SK-N-SH (cell line): ENCODE measurements around the gene ABLIM2. TPM values are rescaled to one million over a fixed set of nuclear protein-coding genes. Genes with fewer than 3 reads are reported as not detected.

Source experiments
- CTCF ChIA-PET: fragments of 300-600, 350-600 bp; formaldehyde crosslinking; extraction: SDS; loops from one replicate; lab custom pipeline; 2021; lab: Yijun Ruan, JAX
- POLR2A ChIA-PET: fragments of 350-600 bp; sonication (Branson Sonifier 250); formaldehyde crosslinking; extraction: SDS; loops from one replicate; lab custom pipeline; 2020; ENCODE audit warnings: antibody characterized with exemption, inconsistent platforms; lab: Yijun Ruan, JAX
- DNase-seq: peaks from one replicate; pipeline ENCODE4 v3.0.0; 2012
- H2AFZ ChIP-seq: fragments of 200-600 bp; sonication (generic); 2 replicates; pipeline ENCODE4 v1.8.1; 2016; ENCODE audit warnings: antibody characterized with exemption, mild to moderate bottlenecking, low read depth
- H3F3A ChIP-seq: fragments of 200-600 bp; sonication (generic); replicated peaks from 2 replicates; pipeline ENCODE3; 2016; ENCODE audit warnings: antibody characterized with exemption, mild to moderate bottlenecking; ENCODE audit not compliant: insufficient read depth
- H3K27ac ChIP-seq, 2 experiments: fragments of 200-500 bp in 1 of 2; fragments of 200-600 bp in 1 of 2; sonication (Bioruptor generic) in 1 of 2; sonication (generic), shearing (Covaris generic) in 1 of 2; 2 replicates each; pipeline versions ENCODE4 v1.5.1 to v1.6.1; 2014 to 2016; ENCODE audit warnings: low read depth in 2 of 2, inconsistent platforms in 1 of 2, low read length in 1 of 2, mild to moderate bottlenecking in 1 of 2, mixed read lengths in 1 of 2
- H3K27me3 ChIP-seq: fragments of 200-600 bp; sonication (generic), shearing (Covaris generic); 2 replicates; pipeline ENCODE4 v1.6.1; 2016; ENCODE audit warnings: mixed run types; ENCODE audit not compliant: insufficient read depth
- H3K36me3 ChIP-seq, 2 experiments: fragments of 200-500 bp in 1 of 2; fragments of 200-600 bp in 1 of 2; sonication (Bioruptor generic) in 1 of 2; sonication (generic) in 1 of 2; replicated peaks in 1 of 2; 2 replicates each; pipeline versions ENCODE3 to v1.5.1; 2014 to 2016; ENCODE audit warnings: low read length in 1 of 2, mild to moderate bottlenecking in 1 of 2; ENCODE audit not compliant: insufficient read depth in 2 of 2, control insufficient read depth in 1 of 2
- H3K4me1 ChIP-seq, 2 experiments: fragments of 200-500 bp in 1 of 2; fragments of 200-600 bp in 1 of 2; sonication (Bioruptor generic) in 1 of 2; sonication (generic), shearing (Covaris generic) in 1 of 2; 2 replicates each; pipeline versions ENCODE4 v1.5.1 to v1.6.1; 2014 to 2016; ENCODE audit warnings: low read depth in 1 of 2, low read length in 1 of 2, mixed run types in 1 of 2; ENCODE audit not compliant: insufficient read depth in 2 of 2, control insufficient read depth in 1 of 2
- H3K4me2 ChIP-seq: fragments of 200-600 bp; sonication (generic), shearing (Covaris generic); 2 replicates; pipeline ENCODE4 v1.6.1; 2017; ENCODE audit warnings: mixed run types
- H3K4me3 ChIP-seq, 2 experiments: fragments of 200-500 bp in 1 of 2; fragments of 200-600 bp in 1 of 2; sonication (Bioruptor generic) in 1 of 2; sonication (generic), shearing (Covaris generic) in 1 of 2; 2 replicates each; pipeline versions ENCODE4 v1.5.1 to v1.8.1; 2014 to 2016; ENCODE audit warnings: low read depth in 2 of 2, inconsistent platforms in 1 of 2, low read length in 1 of 2, mild to moderate bottlenecking in 1 of 2, mixed read lengths in 1 of 2, moderate library complexity in 1 of 2
- H3K79me2 ChIP-seq: fragments of 200-600 bp; sonication (generic); 2 replicates; pipeline ENCODE4 v1.8.1; 2017; ENCODE audit warnings: mild to moderate bottlenecking; ENCODE audit not compliant: insufficient read depth
- H3K9ac ChIP-seq: fragments of 200-600 bp; sonication (generic); 2 replicates; pipeline ENCODE4 v1.6.1; 2017; ENCODE audit warnings: mixed run types
- H3K9me2 ChIP-seq: fragments of 200-600 bp; sonication (generic); 2 replicates; pipeline ENCODE4 v1.6.1; 2017; ENCODE audit warnings: mixed run types
- H3K9me3 ChIP-seq: fragments of 200-600 bp; sonication (generic); 2 replicates; pipeline ENCODE4 v1.6.1; 2017; ENCODE audit warnings: mixed run types, mild to moderate bottlenecking, moderate library complexity
- H4K20me1 ChIP-seq: fragments of 200-600 bp; sonication (generic); 2 replicates; pipeline ENCODE4 v1.6.1; 2017; ENCODE audit warnings: mild to moderate bottlenecking, mixed run types; ENCODE audit not compliant: insufficient read depth
- ELF1 ChIP-seq: IDR thresholded peaks from 2 replicates; pipeline ENCODE4 v1.4.0; 2012
- EP300 ChIP-seq, 2 experiments: IDR thresholded peaks; 2 replicates each; pipeline versions ENCODE4 v1.4.0 to v1.6.1; 2012; ENCODE audit warnings: borderline replicate concordance in 1 of 2, low read depth in 1 of 2, low read length in 1 of 2
- FOSL2 ChIP-seq: IDR thresholded peaks from 2 replicates; pipeline ENCODE4 v1.4.0; 2012; ENCODE audit warnings: low read depth, mild to moderate bottlenecking, moderate library complexity, borderline replicate concordance
- FOXM1 ChIP-seq: IDR thresholded peaks from 2 replicates; pipeline ENCODE4 v1.4.0; 2012; ENCODE audit warnings: low read depth, mild to moderate bottlenecking
- GATA2 ChIP-seq: sonication (generic); formaldehyde crosslinking; IDR thresholded peaks from 2 replicates; pipeline ENCODE4 v1.5.0; 2020; ENCODE audit warnings: mild to moderate bottlenecking, missing genetic modification reagents
- JUND ChIP-seq: IDR thresholded peaks from 2 replicates; pipeline ENCODE4 v1.4.0; 2012
- MAX ChIP-seq: IDR thresholded peaks from 2 replicates; pipeline ENCODE4 v1.4.0; 2012; ENCODE audit warnings: low read depth
- MEF2A ChIP-seq: IDR thresholded peaks from 2 replicates; pipeline ENCODE4 v1.4.0; 2012; ENCODE audit warnings: low read depth, borderline replicate concordance
- PBX3 ChIP-seq: IDR thresholded peaks from 2 replicates; pipeline ENCODE4; 2012
- POLR2AphosphoS5 ChIP-seq: IDR thresholded peaks from 2 replicates; pipeline ENCODE4 v1.6.1; 2012; ENCODE audit warnings: low read depth, low read length
- RCOR1 ChIP-seq: fragments of 150-350 bp; IDR thresholded peaks from 2 replicates; pipeline ENCODE4 v1.6.1; 2017; ENCODE audit warnings: antibody characterized with exemption, low read length
- RXRA ChIP-seq: IDR thresholded peaks from 2 replicates; pipeline ENCODE4 v1.4.0; 2012; ENCODE audit warnings: low read depth, mild to moderate bottlenecking, borderline replicate concordance
- TAF1 ChIP-seq: IDR thresholded peaks from 2 replicates; pipeline ENCODE4 v1.6.1; 2012; ENCODE audit warnings: low read depth, mild to moderate bottlenecking, low read length, moderate library complexity, borderline replicate concordance
- USF1 ChIP-seq: IDR thresholded peaks from 2 replicates; pipeline ENCODE4 v1.4.0; 2012; ENCODE audit warnings: low read depth, borderline replicate concordance
- WGBS: methylation state at CpG from one replicate; pipeline ENCODE4 v1.1.6; 2017; ENCODE audit warnings: low lambda C conversion rate; 5-methylcytosine and 5-hydroxymethylcytosine counted together
- polyA plus RNA-seq, 3 experiments: library from polyadenylated mRNA; depleted of rRNA; stranded (reverse); fragments of >200 nt; gene quantifications; 2 replicates each; pipeline ENCODE4 v1.2.3, GENCODE V29; 2012
- TF ChIP-seq, protein P1 (sequence below): IDR thresholded peaks from 2 replicates; pipeline ENCODE4 v1.6.1; 2012; ENCODE audit warnings: mild to moderate bottlenecking, low read depth, low read length, moderate library complexity
- TF ChIP-seq, protein P2 (sequence below): IDR thresholded peaks from 2 replicates; pipeline ENCODE4 v1.4.0; 2012; ENCODE audit warnings: low read depth, borderline replicate concordance
- TF ChIP-seq, protein P3 (sequence below): fragments of 200-600 bp; sonication (generic); IDR thresholded peaks from 2 replicates; pipeline ENCODE4 v1.6.1; 2017; ENCODE audit warnings: antibody characterized with exemption, mild to moderate bottlenecking, moderate library complexity

The ABLIM2 gene
- polyA plus RNA-seq, 1 of the 3 experiments (the other 2 are of a cell fraction), result 0.53 TPM

DNA sequence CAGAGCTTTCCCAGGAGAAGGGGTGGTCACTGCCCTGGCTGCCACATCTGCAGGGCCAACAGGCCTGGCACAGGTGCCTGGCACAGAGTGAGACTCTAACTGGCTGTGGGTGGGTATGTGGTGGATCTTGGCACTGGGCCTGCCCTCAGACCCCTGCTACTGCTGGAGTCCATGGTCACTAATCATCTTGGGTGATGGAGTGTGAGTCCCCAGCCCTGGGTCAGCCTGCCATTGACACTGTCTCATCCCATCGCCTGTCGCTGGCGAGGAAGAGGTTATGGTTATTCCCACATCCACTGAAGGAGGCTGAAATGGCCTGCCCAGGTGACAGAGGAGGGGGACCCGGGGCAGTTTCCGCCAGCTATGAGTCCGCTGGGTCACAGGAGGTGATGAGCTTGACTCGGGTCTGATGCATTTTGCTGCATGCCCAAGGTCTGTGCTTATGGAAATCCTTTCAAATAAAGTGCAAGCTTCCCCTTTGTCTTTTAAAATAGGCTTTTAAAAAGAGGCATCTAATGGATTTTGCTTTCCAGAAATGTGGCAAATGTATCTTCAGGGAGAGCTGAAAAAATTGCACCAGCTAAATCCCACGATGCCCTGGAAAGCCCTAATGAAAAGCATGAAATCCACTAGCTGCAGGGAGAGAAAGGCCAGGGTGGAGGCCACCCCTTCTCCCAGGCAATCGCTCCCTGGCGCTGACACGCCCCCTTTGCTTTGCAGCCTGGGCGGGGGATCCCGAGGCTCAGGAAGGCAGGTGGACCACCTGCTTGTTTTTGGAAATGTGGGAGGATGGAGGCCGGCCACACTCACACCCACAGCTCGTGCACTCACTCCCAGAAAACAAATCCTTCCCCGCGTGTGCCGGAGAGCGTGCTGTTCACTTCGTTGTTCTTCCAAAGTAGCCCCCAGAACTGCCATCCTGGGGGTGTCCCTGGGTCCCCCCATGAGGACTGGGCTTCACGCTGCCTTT is 54.9 kb downstream of the ABLIM2 start:
- 55% methylated on average over 13 of the region's 21 CpGs for WGBS
- TF ChIP-seq ELF1 (no peak), PBX3 (no peak), FOSL2 (no peak), RCOR1 (no peak), FOXM1 (no peak), TAF1 (no peak), JUND (no peak), RXRA (no peak), GATA2 (CRISPR knock-in tag) (no peak), EP300 (IDR thresholded peaks at IDR 0.05; ENCODE audit: borderline replicate concordance in 1 of 2, low read depth in 1 of 2, low read length in 1 of 2) (no peak), USF1 (no peak), MAX (no peak), POLR2AphosphoS5 (no peak), MEF2A (no peak)
- TF ChIP-seq, protein P1, sequence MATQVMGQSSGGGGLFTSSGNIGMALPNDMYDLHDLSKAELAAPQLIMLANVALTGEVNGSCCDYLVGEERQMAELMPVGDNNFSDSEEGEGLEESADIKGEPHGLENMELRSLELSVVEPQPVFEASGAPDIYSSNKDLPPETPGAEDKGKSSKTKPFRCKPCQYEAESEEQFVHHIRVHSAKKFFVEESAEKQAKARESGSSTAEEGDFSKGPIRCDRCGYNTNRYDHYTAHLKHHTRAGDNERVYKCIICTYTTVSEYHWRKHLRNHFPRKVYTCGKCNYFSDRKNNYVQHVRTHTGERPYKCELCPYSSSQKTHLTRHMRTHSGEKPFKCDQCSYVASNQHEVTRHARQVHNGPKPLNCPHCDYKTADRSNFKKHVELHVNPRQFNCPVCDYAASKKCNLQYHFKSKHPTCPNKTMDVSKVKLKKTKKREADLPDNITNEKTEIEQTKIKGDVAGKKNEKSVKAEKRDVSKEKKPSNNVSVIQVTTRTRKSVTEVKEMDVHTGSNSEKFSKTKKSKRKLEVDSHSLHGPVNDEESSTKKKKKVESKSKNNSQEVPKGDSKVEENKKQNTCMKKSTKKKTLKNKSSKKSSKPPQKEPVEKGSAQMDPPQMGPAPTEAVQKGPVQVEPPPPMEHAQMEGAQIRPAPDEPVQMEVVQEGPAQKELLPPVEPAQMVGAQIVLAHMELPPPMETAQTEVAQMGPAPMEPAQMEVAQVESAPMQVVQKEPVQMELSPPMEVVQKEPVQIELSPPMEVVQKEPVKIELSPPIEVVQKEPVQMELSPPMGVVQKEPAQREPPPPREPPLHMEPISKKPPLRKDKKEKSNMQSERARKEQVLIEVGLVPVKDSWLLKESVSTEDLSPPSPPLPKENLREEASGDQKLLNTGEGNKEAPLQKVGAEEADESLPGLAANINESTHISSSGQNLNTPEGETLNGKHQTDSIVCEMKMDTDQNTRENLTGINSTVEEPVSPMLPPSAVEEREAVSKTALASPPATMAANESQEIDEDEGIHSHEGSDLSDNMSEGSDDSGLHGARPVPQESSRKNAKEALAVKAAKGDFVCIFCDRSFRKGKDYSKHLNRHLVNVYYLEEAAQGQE, result no peak
- TF ChIP-seq, protein P2, sequence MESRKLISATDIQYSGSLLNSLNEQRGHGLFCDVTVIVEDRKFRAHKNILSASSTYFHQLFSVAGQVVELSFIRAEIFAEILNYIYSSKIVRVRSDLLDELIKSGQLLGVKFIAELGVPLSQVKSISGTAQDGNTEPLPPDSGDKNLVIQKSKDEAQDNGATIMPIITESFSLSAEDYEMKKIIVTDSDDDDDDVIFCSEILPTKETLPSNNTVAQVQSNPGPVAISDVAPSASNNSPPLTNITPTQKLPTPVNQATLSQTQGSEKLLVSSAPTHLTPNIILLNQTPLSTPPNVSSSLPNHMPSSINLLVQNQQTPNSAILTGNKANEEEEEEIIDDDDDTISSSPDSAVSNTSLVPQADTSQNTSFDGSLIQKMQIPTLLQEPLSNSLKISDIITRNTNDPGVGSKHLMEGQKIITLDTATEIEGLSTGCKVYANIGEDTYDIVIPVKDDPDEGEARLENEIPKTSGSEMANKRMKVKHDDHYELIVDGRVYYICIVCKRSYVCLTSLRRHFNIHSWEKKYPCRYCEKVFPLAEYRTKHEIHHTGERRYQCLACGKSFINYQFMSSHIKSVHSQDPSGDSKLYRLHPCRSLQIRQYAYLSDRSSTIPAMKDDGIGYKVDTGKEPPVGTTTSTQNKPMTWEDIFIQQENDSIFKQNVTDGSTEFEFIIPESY, result no peak
- TF ChIP-seq, protein P3, sequence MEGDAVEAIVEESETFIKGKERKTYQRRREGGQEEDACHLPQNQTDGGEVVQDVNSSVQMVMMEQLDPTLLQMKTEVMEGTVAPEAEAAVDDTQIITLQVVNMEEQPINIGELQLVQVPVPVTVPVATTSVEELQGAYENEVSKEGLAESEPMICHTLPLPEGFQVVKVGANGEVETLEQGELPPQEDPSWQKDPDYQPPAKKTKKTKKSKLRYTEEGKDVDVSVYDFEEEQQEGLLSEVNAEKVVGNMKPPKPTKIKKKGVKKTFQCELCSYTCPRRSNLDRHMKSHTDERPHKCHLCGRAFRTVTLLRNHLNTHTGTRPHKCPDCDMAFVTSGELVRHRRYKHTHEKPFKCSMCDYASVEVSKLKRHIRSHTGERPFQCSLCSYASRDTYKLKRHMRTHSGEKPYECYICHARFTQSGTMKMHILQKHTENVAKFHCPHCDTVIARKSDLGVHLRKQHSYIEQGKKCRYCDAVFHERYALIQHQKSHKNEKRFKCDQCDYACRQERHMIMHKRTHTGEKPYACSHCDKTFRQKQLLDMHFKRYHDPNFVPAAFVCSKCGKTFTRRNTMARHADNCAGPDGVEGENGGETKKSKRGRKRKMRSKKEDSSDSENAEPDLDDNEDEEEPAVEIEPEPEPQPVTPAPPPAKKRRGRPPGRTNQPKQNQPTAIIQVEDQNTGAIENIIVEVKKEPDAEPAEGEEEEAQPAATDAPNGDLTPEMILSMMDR, result no peak
- no peaks in the 10 kb centered on the region for H3F3A ChIP-seq
- no peak overlapping the region for H3K9ac ChIP-seq
- no peaks in the 10 kb centered on the region for H3K4me1 ChIP-seq
- no peak overlapping the region for H3K4me3 ChIP-seq
- no peaks in the 10 kb centered on the region for H4K20me1 ChIP-seq
- H3K36me3 ChIP-seq, result no peaks in the 10 kb centered on the region
- CTCF ChIA-PET, result interaction anchor here (1.2 to 2.0 kb wide), 2 partner anchors 10 to 73 kb away, joined by 4 to 7 read pairs; no protein-coding TSS in a partner anchor
- POLR2A ChIA-PET, result no interaction called here
- no peaks in the 10 kb centered on the region for H3K9me3 ChIP-seq
- H2AFZ ChIP-seq, result no peak overlapping the region
- no peak overlapping the region for H3K27ac ChIP-seq
- H3K79me2 ChIP-seq, result no peaks in the 10 kb centered on the region
- no peak for DNase-seq
- no peak overlapping the region for H3K4me2 ChIP-seq
- no peaks in the 10 kb centered on the region for H3K9me2 ChIP-seq
- no peaks in the 10 kb centered on the region; the same call in 1 of the 2 replicates for H3K27me3 ChIP-seq
